HG02870 (cell line): ENCODE data around the gene ZBTB7B.

ENCODE experiments used
- ATAC-seq: cut with Tn5 transposase; IDR thresholded peaks from one replicate; pipeline ENCODE4 v1.9.1; 2021; ENCODE audit warnings: mild to moderate bottlenecking, moderate library complexity; ENCODE audit not compliant: unreplicated experiment

ZBTB7B gene

GRCh38 chr1:155052439-155053395, 50.1 kb downstream of the ZBTB7B start:
- ATAC-seq, result no peak

GRCh38 chr1:155053531-155054105, 51.0 kb downstream of the ZBTB7B start:
- ATAC-seq, result no peak

GRCh38 chr1:155057104-155057503, 54.5 kb downstream of the ZBTB7B start:
- no peak for ATAC-seq

- no peak for ATAC-seq
Measured at GRCh38 chr1:155057788-155058211, 55.2 kb downstream of the ZBTB7B start.

GRCh38 chr1:155060736-155061135, 58.1 kb downstream of the ZBTB7B start:
- no peak for ATAC-seq

- peak; percentile 38 for ATAC-seq
Measured at GRCh38 chr1:155061381-155062150, 59.0 kb downstream of the ZBTB7B start.

GRCh38 chr1:155062151-155062686, 59.6 kb downstream of the ZBTB7B start:
- no peak for ATAC-seq

- no peak for ATAC-seq
Measured at GRCh38 chr1:155062702-155063411, 60.3 kb downstream of the ZBTB7B start.

GRCh38 chr1:155063550-155064110, 61.0 kb downstream of the ZBTB7B start, which contains the start of gene EFNA4:
EFNA4 (plus strand) TSS chr1:155063740; CDS start chr1:155063824, 84 bp downstream.
- peak; percentile 64 for ATAC-seq

- ATAC-seq, result no peak
Measured at GRCh38 chr1:155064111-155064831, 61.7 kb downstream of the ZBTB7B start.

- no peak for ATAC-seq
Measured at GRCh38 chr1:155064832-155065429, 62.3 kb downstream of the ZBTB7B start.

- no peak for ATAC-seq
Measured at GRCh38 chr1:155066777-155067176, 64.2 kb downstream of the ZBTB7B start.
